Liver (tissue), 9 donors: ENCODE measurements around the gene NSFL1C. TPM values are rescaled to one million over a fixed set of nuclear protein-coding genes. Genes with fewer than 3 reads are reported as not detected.

ENCODE experiments used
- DNase-seq: peaks from one replicate; pipeline ENCODE4 v3.0.0-alpha.2; 2017; ENCODE audit warnings: low spot score
- H3K27ac ChIP-seq, 2 donors: one replicate each; pipeline ENCODE4 v1.7.0; 2013; ENCODE audit warnings: inconsistent platforms in 2 of 2, low read length in 2 of 2, control low read depth in 1 of 2, low read depth in 1 of 2, mild to moderate bottlenecking in 1 of 2
- H3K27me3 ChIP-seq, 4 donors: one replicate each; pipeline versions ENCODE4 v1.6.1 to v1.7.0; 2013; ENCODE audit warnings: low read length in 3 of 4, inconsistent platforms in 1 of 4, mild to moderate bottlenecking in 1 of 4, moderate library complexity in 1 of 4; ENCODE audit not compliant: control insufficient read depth in 4 of 4, insufficient read depth in 4 of 4
- H3K36me3 ChIP-seq, 4 donors: one replicate each; pipeline versions ENCODE4 v1.6.1 to v1.7.0; 2013; ENCODE audit warnings: low read length in 3 of 4, mild to moderate bottlenecking in 3 of 4, low read depth in 1 of 4, moderate library complexity in 1 of 4; ENCODE audit not compliant: control insufficient read depth in 4 of 4, insufficient read depth in 3 of 4
- H3K4me1 ChIP-seq, 4 donors: one replicate each; pipeline versions ENCODE4 v1.6.1 to v1.7.0; 2013; ENCODE audit warnings: low read length in 3 of 4, mild to moderate bottlenecking in 3 of 4, moderate library complexity in 1 of 4; ENCODE audit not compliant: control insufficient read depth in 4 of 4, insufficient read depth in 4 of 4
- H3K4me3 ChIP-seq, 3 donors: one replicate each; pipeline versions ENCODE4 v1.6.1 to v1.7.0; 2013; ENCODE audit warnings: low read length in 3 of 3, control low read depth in 1 of 3, low read depth in 1 of 3, mild to moderate bottlenecking in 1 of 3
- H3K9ac ChIP-seq, 2 donors: one replicate each; pipeline ENCODE4 v1.7.0; 2013; ENCODE audit warnings: low read length in 2 of 2, mild to moderate bottlenecking in 2 of 2, moderate library complexity in 2 of 2, control low read depth in 1 of 2, low read depth in 1 of 2
- H3K9me3 ChIP-seq, 4 donors: one replicate each; pipeline versions ENCODE4 v1.6.1 to v1.7.0; 2013; ENCODE audit warnings: low read length in 3 of 4; ENCODE audit not compliant: control insufficient read depth in 4 of 4
- ATF3 ChIP-seq: IDR thresholded peaks from 2 replicates; pipeline ENCODE4 v1.6.1; 2016; ENCODE audit warnings: antibody characterized with exemption
- CTCF ChIP-seq: fragments of 150-350 bp; IDR thresholded peaks from 2 replicates; pipeline ENCODE4 v1.5.1; 2017; ENCODE audit warnings: improper control_type of control experiment, low read depth, low read length; ENCODE audit not compliant: missing input control
- EGR1 ChIP-seq, 2 donors: IDR thresholded peaks; 2 replicates each; pipeline ENCODE4 v1.6.1; 2016 to 2018; ENCODE audit warnings: antibody characterized with exemption in 2 of 2, low read depth in 2 of 2
- FOXA1 ChIP-seq: IDR thresholded peaks from 2 replicates; pipeline ENCODE4 v1.6.1; 2016; ENCODE audit warnings: antibody characterized with exemption
- FOXA2 ChIP-seq: IDR thresholded peaks from 2 replicates; pipeline ENCODE4 v1.6.1; 2016; ENCODE audit warnings: antibody characterized with exemption
- GABPA ChIP-seq, 2 donors: IDR thresholded peaks in 1 of 2; conservative IDR thresholded peaks in 1 of 2; 2 replicates each; pipeline ENCODE4 v1.6.1; 2016; ENCODE audit warnings: antibody characterized with exemption in 2 of 2, mild to moderate bottlenecking in 1 of 2, moderate library complexity in 1 of 2
- HNF4A ChIP-seq, 2 donors: conservative IDR thresholded peaks; 2 replicates each; pipeline ENCODE4 v1.6.1; 2016; ENCODE audit warnings: antibody characterized with exemption in 2 of 2, mild to moderate bottlenecking in 2 of 2
- HNF4G ChIP-seq: IDR thresholded peaks from 2 replicates; pipeline ENCODE4 v1.6.1; 2016; ENCODE audit warnings: antibody characterized with exemption
- JUND ChIP-seq, 2 donors: IDR thresholded peaks; 2 replicates each; pipeline ENCODE4 v1.6.1; 2016; ENCODE audit warnings: antibody characterized with exemption in 2 of 2
- NR2F2 ChIP-seq: IDR thresholded peaks from 2 replicates; pipeline ENCODE4 v1.6.1; 2016; ENCODE audit warnings: antibody characterized with exemption
- RAD21 ChIP-seq, 2 donors: IDR thresholded peaks; 2 replicates each; pipeline ENCODE4 v1.6.1; 2016; ENCODE audit warnings: antibody characterized with exemption in 2 of 2, mild to moderate bottlenecking in 2 of 2
- RXRA ChIP-seq, 2 donors: IDR thresholded peaks; 2 replicates each; pipeline ENCODE4 v1.6.1; 2017 to 2018; ENCODE audit warnings: antibody characterized with exemption in 2 of 2, mild to moderate bottlenecking in 1 of 2
- SP1 ChIP-seq: IDR thresholded peaks from 2 replicates; pipeline ENCODE4 v1.6.1; 2018; ENCODE audit warnings: antibody characterized with exemption, mild to moderate bottlenecking
- TAF1 ChIP-seq: conservative IDR thresholded peaks from 2 replicates; pipeline ENCODE4 v1.6.1; 2016; ENCODE audit warnings: antibody characterized with exemption, mild to moderate bottlenecking
- YY1 ChIP-seq: IDR thresholded peaks from 2 replicates; pipeline ENCODE4 v1.6.1; 2016; ENCODE audit warnings: antibody characterized with exemption, mild to moderate bottlenecking
- WGBS: extraction: QIAGEN DNeasy Blood & Tissue Kit; methylation state at CpG from one replicate; pipeline ENCODE4 v1.1.7; 2013; 5-methylcytosine and 5-hydroxymethylcytosine counted together
- polyA plus RNA-seq, 2 donors: library from polyadenylated mRNA; stranded (reverse) in 1 of 2; unstranded in 1 of 2; fragments of 200-250 nt in 1 of 2; fragments of >200 nt in 1 of 2; fragmentation: Nextera tagmentation in 1 of 2; extraction: Ambion mirVana in 1 of 2; gene quantifications; one replicate each; pipeline versions ENCODE4 v1.2.1 to v1.2.3, GENCODE V29; 2013 to 2015
- total RNA-seq, 2 donors: library from RNA; depleted of rRNA; stranded (reverse); fragments of >200 nt; gene quantifications; one replicate each; pipeline ENCODE4 v1.2.3, GENCODE V29; 2014
- TF ChIP-seq, protein P1 (sequence below): IDR thresholded peaks from 2 replicates; pipeline ENCODE4 v1.6.1; 2016; ENCODE audit warnings: antibody characterized with exemption
- TF ChIP-seq, protein P2 (sequence below): IDR thresholded peaks from 2 replicates; pipeline ENCODE4 v1.6.1; 2016; ENCODE audit warnings: antibody characterized with exemption, mild to moderate bottlenecking
- TF ChIP-seq, protein P3 (sequence below): IDR thresholded peaks from 2 replicates; pipeline ENCODE4 v1.6.1; 2016; ENCODE audit warnings: antibody characterized with exemption
- donor health status: healthy.
- donor health status: healthy.
- donor health status: healthy.
- donor health status: healthy.
- donor health status: healthy.

The NSFL1C gene
- total and polyA plus RNA-seq, 4 donors, result 13.7 to 49.0 (median 34.7) TPM

GRCh38 chr20:1468117-1468624 lies 1.5 kb upstream of the NSFL1C start (continued):
- TF ChIP-seq, protein P1, sequence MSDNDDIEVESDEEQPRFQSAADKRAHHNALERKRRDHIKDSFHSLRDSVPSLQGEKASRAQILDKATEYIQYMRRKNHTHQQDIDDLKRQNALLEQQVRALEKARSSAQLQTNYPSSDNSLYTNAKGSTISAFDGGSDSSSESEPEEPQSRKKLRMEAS, result no peak
- TF ChIP-seq YY1, result no peak

DNA sequence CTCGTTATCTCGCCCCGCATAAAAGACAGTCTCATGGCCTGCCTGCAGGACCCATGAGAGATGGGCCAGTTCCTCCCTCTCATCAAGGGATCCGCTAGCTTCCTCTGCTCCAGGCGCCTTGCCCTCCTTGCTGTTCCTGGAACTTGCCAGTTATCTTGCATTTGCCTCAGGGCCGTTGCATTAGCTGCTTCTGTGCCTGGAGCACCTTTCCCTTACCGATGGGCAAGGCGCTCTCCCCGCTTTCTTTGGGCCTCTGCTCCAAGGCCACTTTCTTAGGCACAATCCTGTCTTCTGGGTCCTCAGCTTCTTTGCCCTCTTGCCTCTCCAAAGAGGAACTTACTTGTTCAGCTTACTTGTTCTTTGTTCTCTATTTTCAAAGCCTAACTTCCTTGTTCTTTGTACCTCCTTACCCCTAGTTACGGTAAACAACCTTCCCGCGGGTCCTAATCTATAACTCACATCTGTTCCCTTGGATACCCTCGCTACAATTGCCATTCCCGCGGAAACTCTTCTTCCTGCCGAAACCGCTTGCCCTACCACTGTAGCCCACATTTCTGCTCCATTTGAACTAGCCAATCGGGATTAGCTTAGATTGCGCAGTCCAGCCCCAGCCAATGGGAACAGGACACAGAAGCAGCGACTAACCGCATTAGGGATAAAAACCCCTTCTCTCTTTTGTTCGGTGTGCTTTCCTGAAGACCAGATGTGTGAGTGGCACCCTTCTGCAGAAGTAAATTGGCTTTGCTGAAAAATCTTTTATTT lies 887 bp upstream of the NSFL1C start:
- DNase-seq, result peak; percentile 41
- Histone ChIP-seq H3K9me3 (no peaks in the 10 kb centered on the region), H3K27ac (peak overlapping the region; percentile 36 to 68), H3K36me3 (peaks cover 2 to 4% (median 3%) of the 10 kb centered on the region in 4 donors), H3K9ac (no peak overlapping the region), H3K4me3 (no peak overlapping the region), H3K4me1 (peaks cover 8 to 38% (median 30%) of the 10 kb centered on the region in 4 donors), H3K27me3 (no peaks in the 10 kb centered on the region)
- TF ChIP-seq, protein P2, sequence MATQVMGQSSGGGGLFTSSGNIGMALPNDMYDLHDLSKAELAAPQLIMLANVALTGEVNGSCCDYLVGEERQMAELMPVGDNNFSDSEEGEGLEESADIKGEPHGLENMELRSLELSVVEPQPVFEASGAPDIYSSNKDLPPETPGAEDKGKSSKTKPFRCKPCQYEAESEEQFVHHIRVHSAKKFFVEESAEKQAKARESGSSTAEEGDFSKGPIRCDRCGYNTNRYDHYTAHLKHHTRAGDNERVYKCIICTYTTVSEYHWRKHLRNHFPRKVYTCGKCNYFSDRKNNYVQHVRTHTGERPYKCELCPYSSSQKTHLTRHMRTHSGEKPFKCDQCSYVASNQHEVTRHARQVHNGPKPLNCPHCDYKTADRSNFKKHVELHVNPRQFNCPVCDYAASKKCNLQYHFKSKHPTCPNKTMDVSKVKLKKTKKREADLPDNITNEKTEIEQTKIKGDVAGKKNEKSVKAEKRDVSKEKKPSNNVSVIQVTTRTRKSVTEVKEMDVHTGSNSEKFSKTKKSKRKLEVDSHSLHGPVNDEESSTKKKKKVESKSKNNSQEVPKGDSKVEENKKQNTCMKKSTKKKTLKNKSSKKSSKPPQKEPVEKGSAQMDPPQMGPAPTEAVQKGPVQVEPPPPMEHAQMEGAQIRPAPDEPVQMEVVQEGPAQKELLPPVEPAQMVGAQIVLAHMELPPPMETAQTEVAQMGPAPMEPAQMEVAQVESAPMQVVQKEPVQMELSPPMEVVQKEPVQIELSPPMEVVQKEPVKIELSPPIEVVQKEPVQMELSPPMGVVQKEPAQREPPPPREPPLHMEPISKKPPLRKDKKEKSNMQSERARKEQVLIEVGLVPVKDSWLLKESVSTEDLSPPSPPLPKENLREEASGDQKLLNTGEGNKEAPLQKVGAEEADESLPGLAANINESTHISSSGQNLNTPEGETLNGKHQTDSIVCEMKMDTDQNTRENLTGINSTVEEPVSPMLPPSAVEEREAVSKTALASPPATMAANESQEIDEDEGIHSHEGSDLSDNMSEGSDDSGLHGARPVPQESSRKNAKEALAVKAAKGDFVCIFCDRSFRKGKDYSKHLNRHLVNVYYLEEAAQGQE, result no peak
- TF ChIP-seq FOXA2 (no peak), RAD21 (IDR thresholded peaks at IDR 0.05) (no peak), SP1 (no peak), JUND (IDR thresholded peaks at IDR 0.05) (no peak)
- WGBS, result 54% methylated on average over 22 of the region's 22 CpGs

- H3K4me3 ChIP-seq, result no peak overlapping the region
- peaks cover 8 to 38% (median 30%) of the 10 kb centered on the region in 4 donors for H3K4me1 ChIP-seq
- WGBS, result 14% methylated on average over 7 of the region's 7 CpGs
- no peak overlapping the region for H3K9ac ChIP-seq
- DNase-seq, result no peak
- no peaks in the 10 kb centered on the region for H3K27me3 ChIP-seq
- peaks cover 3 to 4% (median 4%) of the 10 kb centered on the region in 4 donors for H3K36me3 ChIP-seq
- TF ChIP-seq, protein P2, result no peak
- no peak for TF ChIP-seq NR2F2
- TF ChIP-seq RAD21 (IDR thresholded peaks at IDR 0.05), result no peak
- TF ChIP-seq TAF1, result no peak
- TF ChIP-seq YY1, result no peak
- no peak for TF ChIP-seq ATF3
- TF ChIP-seq JUND (IDR thresholded peaks at IDR 0.05), result no peak
- no peak for TF ChIP-seq RXRA (IDR thresholded peaks at IDR 0.05)
- no peak for TF ChIP-seq FOXA1
- TF ChIP-seq, protein P1, result no peak
- TF ChIP-seq EGR1 (IDR thresholded peaks at IDR 0.05; ENCODE audit: low read depth in 2 of 2), result no peak
- no peak for TF ChIP-seq CTCF
- no peak for TF ChIP-seq SP1
- TF ChIP-seq FOXA2, result no peak
- TF ChIP-seq, protein P3, sequence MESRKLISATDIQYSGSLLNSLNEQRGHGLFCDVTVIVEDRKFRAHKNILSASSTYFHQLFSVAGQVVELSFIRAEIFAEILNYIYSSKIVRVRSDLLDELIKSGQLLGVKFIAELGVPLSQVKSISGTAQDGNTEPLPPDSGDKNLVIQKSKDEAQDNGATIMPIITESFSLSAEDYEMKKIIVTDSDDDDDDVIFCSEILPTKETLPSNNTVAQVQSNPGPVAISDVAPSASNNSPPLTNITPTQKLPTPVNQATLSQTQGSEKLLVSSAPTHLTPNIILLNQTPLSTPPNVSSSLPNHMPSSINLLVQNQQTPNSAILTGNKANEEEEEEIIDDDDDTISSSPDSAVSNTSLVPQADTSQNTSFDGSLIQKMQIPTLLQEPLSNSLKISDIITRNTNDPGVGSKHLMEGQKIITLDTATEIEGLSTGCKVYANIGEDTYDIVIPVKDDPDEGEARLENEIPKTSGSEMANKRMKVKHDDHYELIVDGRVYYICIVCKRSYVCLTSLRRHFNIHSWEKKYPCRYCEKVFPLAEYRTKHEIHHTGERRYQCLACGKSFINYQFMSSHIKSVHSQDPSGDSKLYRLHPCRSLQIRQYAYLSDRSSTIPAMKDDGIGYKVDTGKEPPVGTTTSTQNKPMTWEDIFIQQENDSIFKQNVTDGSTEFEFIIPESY, result no peak
- TF ChIP-seq HNF4A (conservative IDR thresholded peaks at IDR 0.05), result no peak
- TF ChIP-seq HNF4G, result no peak
- TF ChIP-seq GABPA (IDR thresholded peaks at IDR 0.05 in 1 of 2, conservative IDR thresholded peaks at IDR 0.05 in 1 of 2), result no peak
- no peaks in the 10 kb centered on the region for H3K9me3 ChIP-seq
- H3K27ac ChIP-seq, result peak overlapping the region; percentile 36 to 68
Observed at GRCh38 chr20:1467082-1467354, 369 bp upstream of the NSFL1C start.
